WTC11 (cell line): ENCODE results near the gene IQCF6.

Experiments
- CBFB ChIP-seq: sonication (generic); formaldehyde crosslinking; IDR thresholded peaks from 2 replicates; pipeline ENCODE4 v1.8.1; 2022; ENCODE audit warnings: mild to moderate bottlenecking, low read depth, missing genetic modification reagents
- IRF2 ChIP-seq: sonication (generic); formaldehyde crosslinking; IDR thresholded peaks from 2 replicates; pipeline ENCODE4 v1.8.0; 2022; ENCODE audit warnings: low read depth, missing genetic modification reagents, borderline replicate concordance
- RELA ChIP-seq: sonication (generic); formaldehyde crosslinking; IDR thresholded peaks from 2 replicates; pipeline ENCODE4 v1.8.1; 2022; ENCODE audit warnings: missing genetic modification reagents, mild to moderate bottlenecking, borderline replicate concordance
- TCF7 ChIP-seq: sonication (generic); formaldehyde crosslinking; IDR thresholded peaks from 2 replicates; pipeline ENCODE4 v1.8.0; 2022; ENCODE audit warnings: mild to moderate bottlenecking, low read depth, missing genetic modification reagents, moderate library complexity
- TF ChIP-seq, protein P1 (sequence below): fragments of 200-600 bp; IDR thresholded peaks from 2 replicates; pipeline ENCODE4 v1.8.0; 2022; ENCODE audit warnings: antibody characterized with exemption
- TF ChIP-seq, protein P2 (sequence below): sonication (generic); formaldehyde crosslinking; conservative IDR thresholded peaks from 2 replicates; pipeline ENCODE4 v1.8.1; 2023; ENCODE audit warnings: mild to moderate bottlenecking, low read depth, missing genetic modification reagents, moderate library complexity
- TF ChIP-seq, protein P3 (sequence below): sonication (generic); formaldehyde crosslinking; IDR thresholded peaks from 2 replicates; pipeline ENCODE4 v1.8.0; 2022; ENCODE audit warnings: mild to moderate bottlenecking, missing genetic modification reagents

DNA sequence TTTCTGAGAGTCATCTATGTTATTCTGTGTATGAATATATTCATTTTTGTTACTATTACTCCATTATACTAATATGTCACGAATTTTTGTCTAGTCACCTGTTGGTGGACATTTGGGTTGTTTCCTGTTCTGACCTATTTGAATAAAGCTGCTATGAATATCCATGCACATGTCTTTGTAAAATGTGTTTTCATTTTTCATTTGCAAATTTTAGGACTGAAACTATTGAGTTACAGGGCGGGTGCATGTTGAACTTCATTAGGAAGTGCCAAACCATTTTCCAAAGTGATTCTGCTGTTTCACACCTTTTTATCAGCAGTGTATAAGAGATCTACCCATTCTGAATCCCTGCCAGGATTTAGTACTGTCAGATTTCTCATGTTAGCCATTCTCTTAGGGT is 37.7 kb upstream of the IQCF6 start:
- TF ChIP-seq, protein P1, sequence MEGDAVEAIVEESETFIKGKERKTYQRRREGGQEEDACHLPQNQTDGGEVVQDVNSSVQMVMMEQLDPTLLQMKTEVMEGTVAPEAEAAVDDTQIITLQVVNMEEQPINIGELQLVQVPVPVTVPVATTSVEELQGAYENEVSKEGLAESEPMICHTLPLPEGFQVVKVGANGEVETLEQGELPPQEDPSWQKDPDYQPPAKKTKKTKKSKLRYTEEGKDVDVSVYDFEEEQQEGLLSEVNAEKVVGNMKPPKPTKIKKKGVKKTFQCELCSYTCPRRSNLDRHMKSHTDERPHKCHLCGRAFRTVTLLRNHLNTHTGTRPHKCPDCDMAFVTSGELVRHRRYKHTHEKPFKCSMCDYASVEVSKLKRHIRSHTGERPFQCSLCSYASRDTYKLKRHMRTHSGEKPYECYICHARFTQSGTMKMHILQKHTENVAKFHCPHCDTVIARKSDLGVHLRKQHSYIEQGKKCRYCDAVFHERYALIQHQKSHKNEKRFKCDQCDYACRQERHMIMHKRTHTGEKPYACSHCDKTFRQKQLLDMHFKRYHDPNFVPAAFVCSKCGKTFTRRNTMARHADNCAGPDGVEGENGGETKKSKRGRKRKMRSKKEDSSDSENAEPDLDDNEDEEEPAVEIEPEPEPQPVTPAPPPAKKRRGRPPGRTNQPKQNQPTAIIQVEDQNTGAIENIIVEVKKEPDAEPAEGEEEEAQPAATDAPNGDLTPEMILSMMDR: no peak
- TF ChIP-seq IRF2 (CRISPR knock-in tag) (no peak), CBFB (no peak), RELA (CRISPR knock-in tag) (no peak), TCF7 (CRISPR knock-in tag) (no peak)
- TF ChIP-seq, protein P2, sequence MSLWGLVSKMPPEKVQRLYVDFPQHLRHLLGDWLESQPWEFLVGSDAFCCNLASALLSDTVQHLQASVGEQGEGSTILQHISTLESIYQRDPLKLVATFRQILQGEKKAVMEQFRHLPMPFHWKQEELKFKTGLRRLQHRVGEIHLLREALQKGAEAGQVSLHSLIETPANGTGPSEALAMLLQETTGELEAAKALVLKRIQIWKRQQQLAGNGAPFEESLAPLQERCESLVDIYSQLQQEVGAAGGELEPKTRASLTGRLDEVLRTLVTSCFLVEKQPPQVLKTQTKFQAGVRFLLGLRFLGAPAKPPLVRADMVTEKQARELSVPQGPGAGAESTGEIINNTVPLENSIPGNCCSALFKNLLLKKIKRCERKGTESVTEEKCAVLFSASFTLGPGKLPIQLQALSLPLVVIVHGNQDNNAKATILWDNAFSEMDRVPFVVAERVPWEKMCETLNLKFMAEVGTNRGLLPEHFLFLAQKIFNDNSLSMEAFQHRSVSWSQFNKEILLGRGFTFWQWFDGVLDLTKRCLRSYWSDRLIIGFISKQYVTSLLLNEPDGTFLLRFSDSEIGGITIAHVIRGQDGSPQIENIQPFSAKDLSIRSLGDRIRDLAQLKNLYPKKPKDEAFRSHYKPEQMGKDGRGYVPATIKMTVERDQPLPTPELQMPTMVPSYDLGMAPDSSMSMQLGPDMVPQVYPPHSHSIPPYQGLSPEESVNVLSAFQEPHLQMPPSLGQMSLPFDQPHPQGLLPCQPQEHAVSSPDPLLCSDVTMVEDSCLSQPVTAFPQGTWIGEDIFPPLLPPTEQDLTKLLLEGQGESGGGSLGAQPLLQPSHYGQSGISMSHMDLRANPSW: no peak
- TF ChIP-seq, protein P3, sequence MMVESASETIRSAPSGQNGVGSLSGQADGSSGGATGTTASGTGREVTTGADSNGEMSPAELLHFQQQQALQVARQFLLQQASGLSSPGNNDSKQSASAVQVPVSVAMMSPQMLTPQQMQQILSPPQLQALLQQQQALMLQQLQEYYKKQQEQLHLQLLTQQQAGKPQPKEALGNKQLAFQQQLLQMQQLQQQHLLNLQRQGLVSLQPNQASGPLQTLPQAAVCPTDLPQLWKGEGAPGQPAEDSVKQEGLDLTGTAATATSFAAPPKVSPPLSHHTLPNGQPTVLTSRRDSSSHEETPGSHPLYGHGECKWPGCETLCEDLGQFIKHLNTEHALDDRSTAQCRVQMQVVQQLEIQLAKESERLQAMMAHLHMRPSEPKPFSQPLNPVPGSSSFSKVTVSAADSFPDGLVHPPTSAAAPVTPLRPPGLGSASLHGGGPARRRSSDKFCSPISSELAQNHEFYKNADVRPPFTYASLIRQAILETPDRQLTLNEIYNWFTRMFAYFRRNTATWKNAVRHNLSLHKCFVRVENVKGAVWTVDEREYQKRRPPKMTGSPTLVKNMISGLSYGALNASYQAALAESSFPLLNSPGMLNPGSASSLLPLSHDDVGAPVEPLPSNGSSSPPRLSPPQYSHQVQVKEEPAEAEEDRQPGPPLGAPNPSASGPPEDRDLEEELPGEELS: no peak
